Kidney glomerular epithelial cell (primary cell): Measurements from ENCODE around the gene PNLIPRP3.
A peak's percentile ranks its signal among the peaks of the same experiment; 100 is the strongest.

Experiments used
- DNase-seq: peaks from one replicate; lab custom pipeline; 2025; lab: John Stamatoyannopoulos, UW

The PNLIPRP3 gene

GRCh38 chr10:116511365-116511764 is 83.7 kb downstream of the PNLIPRP3 start:
- DNase-seq, result no peak

GRCh38 chr10:116521424-116522290 is 94.0 kb downstream of the PNLIPRP3 start:
- DNase-seq, result peak; percentile 14

- no peak for DNase-seq
Observed at GRCh38 chr10:116522803-116523381, 95.2 kb downstream of the PNLIPRP3 start.

- no peak for DNase-seq
Observed at GRCh38 chr10:116524736-116525135, 97.1 kb downstream of the PNLIPRP3 start.

GRCh38 chr10:116526219-116526618 is 98.6 kb downstream of the PNLIPRP3 start:
- DNase-seq, result no peak
